SIG-M5 treated with dmso at 0.1 percent for 504 hours (cell line): ENCODE data around the gene COL28A1.
"Not testable (repeated sequence)": the region's sequence is repeated elsewhere in the genome, so short reads cannot be mapped to it uniquely, and the experiment has no call there.

Experiments
- DNase-seq: peaks from one replicate; lab custom pipeline; 2025; ENCODE audit not compliant: unreplicated experiment; lab: John Stamatoyannopoulos, UW

Gene COL28A1

GRCh38 chr7:7562736-7563135, 27.1 kb upstream of the COL28A1 start:
- DNase-seq = no peak

GRCh38 chr7:7561591-7561990, 25.9 kb upstream of the COL28A1 start:
- DNase-seq = not testable (repeated sequence)

- DNase-seq = no peak
These were observed 21.6 kb upstream of the COL28A1 start for GRCh38 chr7:7557252-7557651.

- DNase-seq = no peak
These were observed 21.2 kb upstream of the COL28A1 start for GRCh38 chr7:7556852-7557251.

- no peak for DNase-seq
These were observed 19.2 kb upstream of the COL28A1 start for GRCh38 chr7:7554649-7555575.

GRCh38 chr7:7554021-7554432, 18.4 kb upstream of the COL28A1 start:
- no peak for DNase-seq

GRCh38 chr7:7553386-7553785, 17.7 kb upstream of the COL28A1 start:
- no peak for DNase-seq

GRCh38 chr7:7552199-7552598, 16.5 kb upstream of the COL28A1 start:
- no peak for DNase-seq

GRCh38 chr7:7550663-7551062, 15.0 kb upstream of the COL28A1 start:
- DNase-seq = no peak

GRCh38 chr7:7548407-7548806, 12.7 kb upstream of the COL28A1 start:
- DNase-seq = no peak

GRCh38 chr7:7542251-7542835, 6.7 kb upstream of the COL28A1 start:
- no peak for DNase-seq

GRCh38 chr7:7539711-7540110, 4.0 kb upstream of the COL28A1 start:
- DNase-seq = no peak

GRCh38 chr7:7539152-7539551, 3.5 kb upstream of the COL28A1 start:
- DNase-seq = no peak

GRCh38 chr7:7537711-7538110, 2.0 kb upstream of the COL28A1 start:
- DNase-seq = no peak

GRCh38 chr7:7536396-7537019, 835 bp upstream of the COL28A1 start:
- no peak for DNase-seq

GRCh38 chr7:7533831-7534430, 1.7 kb downstream of the COL28A1 start:
- no peak for DNase-seq

- DNase-seq = no peak
These were observed 6.3 kb downstream of the COL28A1 start for GRCh38 chr7:7529328-7529727.

GRCh38 chr7:7527047-7527446, 8.6 kb downstream of the COL28A1 start:
- DNase-seq = no peak

- DNase-seq = no peak
These were observed 9.7 kb downstream of the COL28A1 start for GRCh38 chr7:7526006-7526405.

- no peak for DNase-seq
These were observed 11.6 kb downstream of the COL28A1 start for GRCh38 chr7:7524121-7524520.

- no peak for DNase-seq
These were observed 13.3 kb downstream of the COL28A1 start for GRCh38 chr7:7522421-7522820.

- DNase-seq = no peak
These were observed 14.4 kb downstream of the COL28A1 start for GRCh38 chr7:7521259-7521658.
